ENCODE results near the gene PTGER3.
A peak's percentile ranks its signal among the peaks of the same experiment; 100 is the strongest.

PTGER3 gene

DNA sequence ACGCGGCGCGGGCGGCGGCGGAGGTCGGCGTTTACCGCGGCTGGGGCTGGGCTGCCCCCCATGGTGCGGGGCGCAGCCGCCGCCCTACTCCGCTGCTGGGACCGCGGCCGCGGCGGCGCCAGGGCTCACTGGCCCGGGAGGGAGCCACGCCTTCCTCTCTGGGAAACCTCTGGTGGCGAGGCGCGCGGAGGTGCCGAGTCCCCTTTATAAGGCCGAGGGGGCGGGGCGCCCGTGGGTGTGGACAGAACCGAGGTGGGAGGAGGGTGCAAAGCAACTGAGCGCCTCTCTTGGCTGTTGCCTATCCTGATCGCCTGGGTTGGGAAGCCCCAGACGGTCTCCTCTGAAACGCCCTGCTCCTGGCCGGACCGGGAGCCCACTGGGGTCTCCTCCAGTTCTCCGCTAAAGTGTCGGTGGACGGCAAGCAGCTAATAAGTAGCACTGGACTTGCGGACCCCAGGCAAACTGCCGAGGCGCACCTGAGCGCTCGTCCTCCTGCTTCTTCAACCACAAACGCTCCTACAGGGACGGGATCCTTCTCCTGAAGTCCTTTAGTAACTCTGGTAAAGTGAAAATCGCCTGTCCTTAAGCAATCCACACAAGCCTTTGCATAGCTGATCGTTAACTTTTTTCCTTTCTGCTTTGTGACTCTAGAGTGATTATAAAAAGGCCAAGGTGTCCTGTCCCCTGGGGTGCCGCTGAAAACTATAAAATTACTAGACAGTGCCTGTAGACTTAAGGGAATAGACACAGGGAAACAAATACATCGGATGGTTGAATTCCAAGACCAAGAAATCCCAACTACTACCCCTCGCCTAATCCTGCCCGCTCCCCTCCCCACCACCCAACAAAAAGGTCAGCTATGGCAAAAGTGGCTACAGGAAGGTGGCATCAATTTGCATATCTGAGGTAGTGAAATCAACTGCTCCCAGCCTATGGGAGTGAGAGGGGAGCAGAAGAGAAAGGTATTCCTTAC, at the start of gene PTGER3:
Gene PTGER3 (minus strand): TSS at position 182 of the 973 bp plus-strand sequence. CDS start 239 bp downstream, outside the sequence.
- peak; percentile 91 for DNase-seq

DNA sequence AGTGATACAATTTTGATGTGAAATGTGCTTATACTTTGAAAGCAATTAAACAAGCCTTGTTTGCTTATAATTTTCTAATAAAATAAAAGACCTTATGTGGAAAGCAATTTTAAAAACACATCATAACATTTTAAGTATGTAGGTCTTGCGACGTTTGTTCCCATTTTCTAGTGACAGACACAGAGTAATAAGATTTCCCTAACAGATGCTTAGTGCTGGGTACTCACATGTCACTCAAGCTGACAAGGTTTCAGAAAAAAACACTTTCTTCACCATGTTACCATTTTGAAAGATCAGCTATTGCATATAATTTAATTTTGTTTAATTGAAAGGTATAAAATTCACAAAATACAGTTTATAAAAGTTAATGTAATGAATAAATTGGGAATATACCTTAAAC, 47.3 kb upstream of the PTGER3 start:
- no peak for DNase-seq

DNA sequence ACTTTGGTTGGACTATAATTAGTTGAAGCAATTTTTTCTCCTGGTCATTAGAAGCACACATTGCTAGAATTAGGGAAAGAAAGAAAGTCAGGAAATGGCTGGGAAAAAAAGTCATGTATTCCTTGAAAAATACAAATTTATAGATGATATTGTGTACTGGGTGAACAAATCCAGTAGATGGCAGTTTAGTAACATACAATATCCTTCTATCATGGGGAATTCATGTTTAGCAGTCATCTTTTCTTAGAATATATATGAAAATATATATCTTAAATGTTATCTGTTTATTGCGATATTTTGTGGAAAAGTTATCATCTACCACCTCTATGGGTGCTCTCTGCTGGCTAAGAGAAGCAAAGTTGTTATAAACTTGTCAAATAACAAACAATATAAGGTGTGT, 46.3 kb upstream of the PTGER3 start:
- DNase-seq = no peak

DNA sequence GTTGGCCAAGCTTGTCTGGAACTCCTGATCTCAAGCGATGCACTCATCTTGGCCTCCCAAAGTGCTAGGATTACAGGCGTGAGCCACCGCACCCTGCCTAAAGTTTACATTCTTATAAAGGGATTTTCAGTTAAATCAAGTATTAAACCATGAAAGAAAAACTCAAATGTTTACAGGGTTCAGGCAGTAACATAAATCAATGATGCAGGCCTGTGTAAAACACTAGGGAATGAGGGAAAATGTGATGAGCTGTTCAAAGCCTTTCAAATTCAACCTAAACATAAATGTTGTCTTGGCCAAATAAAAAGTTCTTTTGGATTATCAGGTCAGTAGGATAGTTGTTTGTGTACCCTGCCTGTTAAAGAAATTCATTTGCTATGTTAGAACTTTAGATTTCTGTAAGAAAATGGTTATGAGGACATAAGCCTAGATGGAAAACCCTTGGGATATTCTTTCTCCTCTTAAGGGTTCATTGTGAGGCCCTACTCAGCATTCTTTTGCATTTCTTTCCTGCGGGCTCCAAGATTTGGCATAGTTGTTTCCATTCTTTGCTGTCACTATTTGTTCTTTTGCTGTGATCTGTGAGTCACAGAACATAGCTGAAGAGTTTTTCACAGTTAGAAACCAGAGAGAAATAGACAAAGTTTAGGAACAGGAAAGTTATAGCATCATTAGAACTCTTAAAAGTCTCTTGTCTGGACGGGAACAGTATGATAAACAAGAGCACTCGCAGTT, 42.1 kb upstream of the PTGER3 start:
- DNase-seq = no peak

DNA sequence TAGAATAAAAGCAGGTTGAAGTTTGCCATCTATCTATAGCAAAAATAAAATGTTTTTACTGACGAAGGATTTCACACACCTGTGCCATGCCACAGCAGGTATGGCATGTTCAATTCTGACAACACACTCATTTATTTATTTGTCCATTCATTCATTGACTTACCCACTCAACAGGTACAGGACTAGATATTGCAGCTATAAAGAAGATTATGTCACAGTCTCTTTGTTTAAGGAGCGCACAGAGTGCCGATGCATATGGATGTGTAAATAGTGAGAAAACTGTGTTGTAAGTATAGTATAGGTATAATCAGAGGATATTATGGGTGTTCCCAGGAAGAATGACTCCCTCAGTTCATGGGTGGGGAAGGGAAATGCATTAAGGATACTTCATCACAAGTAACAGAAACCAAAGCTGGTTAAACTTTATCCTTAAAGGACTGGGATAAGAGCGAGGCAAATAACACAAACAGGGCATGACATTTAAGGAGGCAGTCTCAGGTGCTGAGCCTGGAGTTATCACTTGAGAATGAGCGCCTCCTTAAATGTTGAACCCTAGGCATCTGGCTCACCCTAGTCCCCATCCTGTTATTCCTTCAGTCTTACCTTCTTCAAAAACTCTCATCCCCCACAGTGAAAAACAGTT, 41.1 kb upstream of the PTGER3 start:
- no peak for DNase-seq

DNA sequence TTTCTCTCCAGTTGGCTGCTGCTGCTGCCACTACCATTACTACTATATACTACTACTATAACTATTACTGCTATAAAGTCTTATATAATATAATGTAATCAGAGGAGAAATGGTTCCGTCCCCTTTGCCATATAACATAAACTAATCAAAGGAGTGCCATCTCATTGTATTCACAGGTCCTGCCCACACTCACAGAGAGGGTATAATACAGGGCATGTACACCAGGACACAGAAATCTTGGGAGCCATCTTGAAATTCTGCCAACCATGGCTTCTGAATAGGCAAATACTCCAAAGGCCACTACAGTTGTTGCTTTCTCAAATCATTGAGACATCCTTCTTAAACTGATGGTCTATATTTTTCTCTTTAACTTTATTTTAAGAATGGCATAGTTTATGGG, 40.1 kb upstream of the PTGER3 start:
- no peak for DNase-seq

DNA sequence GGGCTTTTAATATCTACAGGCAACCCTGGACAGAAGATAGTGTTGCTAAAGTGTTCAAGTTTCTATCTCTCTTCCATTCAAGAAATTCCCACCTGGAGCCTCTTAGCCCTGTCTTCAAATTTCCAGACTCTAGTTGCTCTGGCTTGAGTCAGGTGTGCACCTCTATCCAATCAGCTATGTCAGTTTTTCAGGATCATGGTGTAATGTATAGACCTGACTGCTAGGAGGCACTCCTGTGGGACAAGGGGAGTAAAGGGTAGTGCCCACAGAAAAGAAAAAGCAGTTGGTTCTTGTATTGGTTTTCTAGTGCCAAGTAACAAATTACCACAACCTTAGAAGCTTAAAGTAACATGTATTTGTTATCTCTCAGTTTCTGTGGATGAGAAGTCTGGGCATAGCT, 39.4 kb upstream of the PTGER3 start:
- no peak for DNase-seq

DNA sequence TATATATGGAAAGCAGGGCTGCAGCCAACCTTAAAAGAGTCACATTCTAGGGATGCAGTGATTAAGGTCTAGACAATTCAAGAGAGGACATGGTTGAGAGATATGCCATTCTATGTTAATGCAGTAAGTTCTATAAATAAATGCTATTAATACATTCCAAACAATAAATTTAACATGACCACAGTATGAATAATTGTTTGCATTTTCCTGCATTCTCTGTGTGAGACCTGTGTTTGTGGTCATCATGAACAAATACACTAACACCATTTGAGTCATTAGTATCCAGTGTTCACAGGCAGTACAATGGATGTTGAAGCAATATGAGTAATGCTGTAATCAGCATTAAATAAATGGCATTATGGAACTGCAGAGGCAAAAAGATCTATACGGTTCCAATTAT, 38.7 kb upstream of the PTGER3 start:
- no peak for DNase-seq

DNA sequence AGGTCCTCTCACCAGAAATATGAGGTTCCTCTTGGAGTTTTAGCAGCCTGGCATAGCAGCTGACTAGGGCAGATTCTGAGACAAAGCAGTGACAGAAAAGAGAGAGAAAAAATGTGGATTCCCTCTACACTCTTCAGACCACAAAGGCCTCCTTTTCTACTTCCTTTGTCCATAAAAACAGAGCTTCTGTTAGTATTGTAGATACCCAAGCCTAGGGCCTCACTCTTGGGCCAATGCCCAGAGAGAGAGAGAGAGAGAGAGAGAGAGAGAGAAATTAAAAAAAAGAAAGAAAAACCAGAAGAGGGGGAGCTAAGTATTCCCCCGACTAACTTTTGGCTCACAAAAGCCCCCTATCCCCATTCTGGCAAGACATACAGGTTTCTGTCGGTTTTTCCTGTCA, 35.7 kb upstream of the PTGER3 start:
- DNase-seq = no peak

DNA sequence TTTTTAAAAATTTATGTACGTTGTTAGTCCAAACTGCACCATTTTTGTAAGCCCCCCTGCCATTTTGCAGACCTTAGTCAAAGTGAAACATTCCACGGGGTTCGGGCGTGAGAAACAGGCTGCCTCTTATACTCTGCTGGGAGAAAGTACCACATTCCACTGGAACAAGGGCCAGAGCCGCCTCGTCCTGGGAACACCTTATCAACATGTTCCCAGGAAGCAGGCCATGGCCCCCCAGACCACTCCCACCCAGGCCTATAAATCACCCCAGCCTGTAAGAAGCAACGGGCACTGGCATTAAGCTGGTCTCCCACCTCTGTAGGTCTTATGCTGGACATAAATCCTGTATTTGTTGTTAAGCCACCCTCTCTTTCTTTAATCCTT, 34.1 kb upstream of the PTGER3 start:
- peak; percentile 58 for DNase-seq

DNA sequence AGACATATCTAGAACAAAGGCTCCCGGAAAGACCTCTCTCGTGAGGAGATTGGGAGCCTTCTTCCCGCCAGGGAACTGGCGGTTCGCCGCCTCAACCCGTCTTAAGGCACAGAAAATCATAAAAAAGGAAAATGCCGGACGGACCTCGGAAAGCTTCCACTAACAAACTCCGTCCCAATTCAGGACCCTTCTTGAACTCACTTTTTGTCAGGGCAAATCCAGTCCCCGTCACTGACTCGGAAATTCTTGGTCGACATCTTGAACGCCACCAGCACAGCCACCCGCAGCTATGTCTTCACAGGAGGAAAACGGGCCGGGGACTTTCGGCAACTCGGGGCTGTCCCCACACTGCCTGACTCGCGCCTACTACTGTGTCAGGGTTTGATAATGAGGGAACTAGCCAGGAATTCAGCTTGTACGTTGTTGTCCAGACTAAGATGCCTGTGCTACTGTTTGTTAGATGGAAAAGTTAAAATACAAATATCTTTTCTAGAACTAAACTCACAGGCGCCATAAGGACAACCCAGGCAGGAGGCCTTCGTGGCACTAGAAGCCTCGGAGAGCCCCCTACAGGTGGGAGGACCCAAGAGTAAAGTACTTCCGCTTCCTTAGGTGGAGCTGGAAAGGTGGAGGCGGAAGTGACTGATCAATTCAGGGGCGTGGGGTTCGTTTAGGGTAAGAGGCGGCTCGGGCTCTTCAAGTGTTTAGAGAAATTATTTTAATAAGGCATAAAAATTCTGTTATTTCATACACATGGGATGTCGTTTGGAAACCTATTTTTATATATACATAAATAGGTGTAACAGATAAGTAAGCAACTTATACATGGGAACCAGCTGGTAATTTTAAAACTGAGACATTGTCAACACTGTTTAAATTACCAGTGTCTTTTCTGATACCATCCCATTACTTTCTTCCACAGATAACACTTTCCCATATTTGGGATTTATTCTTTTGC, 33.4 kb upstream of the PTGER3 start, which contains the start of gene ZRANB2:
Gene ZRANB2 (minus strand): TSS at position 297 of the 958 bp plus-strand sequence. CDS start 40 bp downstream, at position 257.
- DNase-seq = peak; percentile 94

DNA sequence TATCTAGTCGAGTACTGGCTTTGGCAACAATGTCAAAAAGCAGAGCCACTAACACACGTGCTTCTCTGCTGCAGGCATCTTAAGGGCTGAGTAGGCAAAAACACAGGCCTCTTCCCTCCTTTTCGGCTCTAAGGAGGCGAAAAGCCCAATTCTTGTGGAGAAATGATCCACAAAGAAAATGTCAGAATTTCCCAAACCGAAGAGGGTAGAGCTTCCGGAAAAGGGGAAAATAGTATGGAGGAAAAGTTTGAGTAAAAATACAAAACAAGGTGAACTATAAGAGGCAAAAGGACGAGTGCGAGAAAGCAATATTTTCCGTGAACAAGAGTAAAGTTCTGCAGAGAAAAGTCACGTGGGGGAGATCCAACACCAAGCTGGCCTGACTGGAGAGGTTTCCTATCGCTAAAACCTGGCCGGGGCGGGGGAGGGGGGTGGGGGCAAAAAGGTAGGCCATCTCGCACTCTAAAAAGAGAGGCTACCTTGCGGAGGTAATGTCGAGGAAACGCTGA, 32.7 kb upstream of the PTGER3 start:
- peak; percentile 53 for DNase-seq

DNA sequence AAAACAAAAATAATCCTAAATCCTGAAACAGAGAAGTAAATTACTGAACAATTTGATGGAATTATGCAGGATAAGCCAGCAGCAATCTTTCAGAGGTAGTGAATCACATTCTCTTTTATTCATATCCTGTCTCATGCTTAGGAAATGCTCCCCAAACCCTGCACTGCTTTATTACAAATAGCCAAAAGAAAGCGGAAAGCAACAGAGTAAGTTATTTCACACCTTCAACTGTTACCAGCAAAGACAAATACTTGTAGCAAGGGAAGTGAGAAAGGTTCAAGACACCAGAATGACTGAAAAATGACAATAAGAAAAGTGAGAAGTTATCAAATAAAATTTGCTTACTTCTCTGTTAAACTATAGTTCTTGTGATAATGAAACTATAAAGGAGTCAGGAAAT, 27.1 kb upstream of the PTGER3 start:
- DNase-seq = no peak

DNA sequence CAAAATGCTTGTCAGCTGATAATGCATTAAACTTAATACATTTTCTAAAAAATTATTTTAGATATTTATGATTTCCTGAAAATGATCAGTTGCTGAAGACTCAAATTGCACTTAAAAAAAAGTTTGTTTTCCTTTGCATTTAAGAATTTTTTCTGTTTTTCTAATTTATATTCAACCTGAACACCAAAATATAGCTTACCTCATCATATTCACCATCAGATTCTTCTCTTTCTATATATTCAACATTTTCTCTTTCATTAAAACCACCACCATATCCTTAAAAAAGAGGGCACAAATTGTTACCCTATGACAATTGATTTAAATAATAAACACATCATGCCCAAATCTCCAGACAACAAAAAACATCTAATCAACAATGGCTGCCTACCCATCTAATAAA, 24.7 kb upstream of the PTGER3 start:
- DNase-seq = no peak

DNA sequence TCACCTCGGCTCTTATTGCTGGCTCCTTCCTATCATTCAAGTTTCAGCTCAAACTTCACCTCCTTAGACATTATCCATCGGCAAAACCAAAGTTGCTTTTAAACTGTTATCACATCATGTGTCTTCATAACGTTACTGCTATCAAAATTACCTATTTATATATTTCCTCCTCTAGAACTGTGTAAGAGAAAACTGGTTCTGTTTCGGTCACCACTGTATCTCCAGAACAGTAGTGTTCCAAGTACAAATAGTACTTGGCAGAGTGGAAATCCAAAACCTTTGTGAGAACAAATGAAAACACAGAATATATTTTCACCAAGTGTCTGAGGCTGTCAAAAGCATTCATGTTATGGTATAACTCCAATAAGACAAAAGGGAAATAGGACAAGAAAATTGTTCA, 24.1 kb upstream of the PTGER3 start:
- DNase-seq = no peak

DNA sequence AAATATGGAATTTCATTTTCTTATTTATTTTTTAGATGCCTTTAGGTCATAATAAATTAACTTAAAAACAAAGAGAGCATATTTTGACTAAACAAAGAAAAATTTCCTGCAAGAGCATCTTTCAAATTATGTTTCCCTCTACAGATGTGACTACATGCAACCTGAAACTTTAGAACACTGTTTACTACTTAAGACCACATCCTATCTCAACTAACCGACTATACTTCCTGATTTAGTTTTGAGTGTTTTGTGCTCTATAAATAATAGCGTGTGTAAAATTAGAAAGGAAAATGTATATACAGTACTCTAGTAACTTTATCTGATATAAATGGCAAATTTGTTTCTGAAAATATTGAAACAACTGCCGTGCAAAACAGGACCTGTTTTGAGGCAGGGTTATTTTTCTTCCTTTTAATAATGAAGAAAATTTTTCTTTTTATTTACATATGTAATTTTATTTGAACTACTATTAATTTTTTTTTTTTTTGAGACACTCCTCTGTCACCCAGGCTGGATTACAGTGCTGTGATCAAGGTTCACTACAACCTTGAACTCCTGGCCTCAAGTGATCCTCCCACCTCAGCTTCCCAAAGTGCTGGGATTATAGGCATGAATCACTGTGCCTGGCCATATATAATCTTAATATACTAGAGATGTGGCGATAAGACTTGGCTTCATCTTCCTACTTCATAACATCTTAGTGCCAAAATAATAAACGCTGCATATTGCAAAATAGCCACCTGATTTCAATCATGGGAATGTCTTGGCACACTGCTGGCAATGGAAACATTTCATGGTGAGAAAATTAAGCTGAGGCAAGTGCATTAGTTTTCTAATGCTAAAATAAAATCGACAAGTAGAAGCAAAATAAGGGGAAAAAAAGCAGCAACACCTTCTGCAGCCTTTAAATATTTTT, 21.0 kb upstream of the PTGER3 start:
- DNase-seq = no peak

DNA sequence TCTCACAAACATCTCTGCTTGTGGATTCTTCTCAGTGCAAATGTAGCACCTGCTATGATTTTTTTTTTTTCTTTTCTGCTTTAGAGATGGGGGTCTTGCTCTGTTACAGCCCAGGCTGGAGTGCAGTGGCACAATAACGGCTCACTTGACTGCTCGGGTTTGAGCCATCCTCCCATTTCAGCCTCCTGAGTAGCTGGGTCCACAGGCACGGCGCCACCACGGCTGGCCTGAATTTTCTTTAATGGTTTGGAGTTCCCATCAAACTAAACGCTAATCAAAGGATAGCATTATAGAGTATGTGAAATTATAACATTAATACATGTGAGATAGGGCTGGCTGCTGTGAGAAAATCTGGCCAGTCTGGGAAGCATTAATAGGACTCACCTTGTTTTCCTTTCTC, 7.2 kb upstream of the PTGER3 start:
- no peak for DNase-seq

DNA sequence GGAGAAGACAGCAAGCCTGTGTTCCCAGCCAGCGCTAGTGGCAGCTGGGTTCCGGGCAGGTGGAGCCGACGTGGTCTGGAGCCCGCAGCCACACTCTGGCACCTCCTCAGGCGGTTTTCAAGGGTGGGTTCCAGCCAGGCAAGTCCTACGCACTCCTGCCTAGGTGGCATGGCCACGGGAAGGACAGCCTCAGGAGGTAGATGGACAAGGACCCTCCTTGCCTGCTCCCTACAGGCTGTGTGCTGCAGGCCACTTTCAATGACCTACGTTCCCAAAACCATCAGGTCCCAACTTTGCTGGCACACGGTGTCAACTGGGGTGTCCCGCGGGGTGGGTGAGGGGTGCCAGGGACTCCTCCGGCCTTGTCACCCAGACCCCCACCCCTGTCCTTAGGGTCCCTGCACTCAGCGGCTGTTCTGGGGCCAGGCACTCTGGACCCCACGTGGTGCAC, 6.7 kb upstream of the PTGER3 start:
- no peak for DNase-seq

DNA sequence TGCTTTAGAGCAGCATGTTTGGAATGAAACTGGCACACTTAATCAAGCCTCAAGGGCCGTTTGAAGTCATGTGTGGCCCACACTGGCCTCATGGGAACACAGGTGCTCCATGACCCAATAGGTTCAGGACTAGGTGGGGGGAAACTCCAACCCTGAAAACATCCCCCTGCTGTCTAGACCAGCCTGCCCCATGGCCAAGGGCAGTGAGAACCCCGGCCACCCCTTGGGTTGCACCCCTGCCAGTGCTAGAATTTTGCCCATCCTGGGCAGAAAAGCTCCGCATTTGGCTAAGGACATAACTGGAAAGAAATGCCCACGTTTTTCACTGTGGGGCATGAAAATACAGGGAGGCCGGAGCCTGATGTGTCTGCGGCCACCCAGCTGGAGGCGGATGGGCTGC, 6.1 kb upstream of the PTGER3 start:
- no peak for DNase-seq

DNA sequence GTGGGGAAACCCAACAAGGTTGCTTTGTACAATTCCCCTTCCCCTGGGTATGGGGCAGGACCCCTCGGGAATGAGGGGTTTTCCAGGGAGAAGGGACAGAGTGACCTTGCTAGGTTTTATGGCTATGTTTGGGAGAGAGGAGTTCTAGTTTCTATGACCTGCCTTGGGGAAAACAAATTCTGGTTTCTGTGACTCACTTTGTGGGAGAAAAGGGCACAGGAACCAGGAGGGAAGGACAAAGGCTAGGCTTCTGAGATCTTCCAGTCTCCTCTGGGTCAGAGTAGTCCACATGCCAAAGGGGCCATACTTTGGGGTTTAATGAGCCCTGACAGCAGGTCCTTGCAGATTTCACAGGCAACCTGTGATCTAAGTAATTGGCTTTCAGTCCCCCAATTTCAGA, 5.5 kb upstream of the PTGER3 start:
- DNase-seq = no peak
